HG03558 (cell line): ENCODE data around the gene HOXA2.

Source experiments
- ATAC-seq: cut with Tn5 transposase; IDR thresholded peaks from one replicate; pipeline ENCODE4 v1.9.1; 2021; ENCODE audit warnings: moderate number of reproducible peaks; ENCODE audit not compliant: unreplicated experiment; ENCODE audit errors: extremely low read depth

Gene HOXA2

DNA sequence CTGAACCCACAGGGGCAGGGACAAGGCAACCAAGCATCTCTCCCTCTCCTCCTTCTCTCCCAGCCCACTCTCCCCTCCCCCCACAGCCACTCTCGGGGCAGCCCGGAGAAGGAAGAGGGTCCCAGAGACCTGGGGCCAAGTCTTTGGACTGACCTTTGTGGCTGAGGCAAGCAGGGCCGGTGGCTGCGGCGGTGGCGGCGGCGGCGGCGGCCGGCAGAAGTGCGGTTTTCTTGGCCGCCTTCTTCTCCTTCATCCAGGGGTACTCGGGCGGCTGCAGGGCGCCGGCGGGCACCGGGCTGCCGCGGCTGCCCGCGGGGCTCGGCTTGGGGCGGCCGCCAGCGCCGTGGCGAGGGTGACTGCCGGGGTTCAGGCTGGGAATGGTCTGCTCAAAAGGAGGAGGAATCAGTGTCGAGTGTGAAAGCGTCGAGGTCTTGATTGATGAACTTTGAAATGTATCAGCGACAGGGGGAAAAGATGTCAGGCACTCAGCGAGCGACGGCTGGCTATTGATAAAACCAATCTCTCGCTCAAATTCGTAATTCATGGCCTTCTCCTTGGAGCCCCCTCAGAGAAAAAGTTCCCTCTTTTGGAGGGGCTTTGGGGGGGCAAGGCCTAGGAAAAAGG, 414 bp downstream of the HOXA2 start:
- ATAC-seq: no peak

DNA sequence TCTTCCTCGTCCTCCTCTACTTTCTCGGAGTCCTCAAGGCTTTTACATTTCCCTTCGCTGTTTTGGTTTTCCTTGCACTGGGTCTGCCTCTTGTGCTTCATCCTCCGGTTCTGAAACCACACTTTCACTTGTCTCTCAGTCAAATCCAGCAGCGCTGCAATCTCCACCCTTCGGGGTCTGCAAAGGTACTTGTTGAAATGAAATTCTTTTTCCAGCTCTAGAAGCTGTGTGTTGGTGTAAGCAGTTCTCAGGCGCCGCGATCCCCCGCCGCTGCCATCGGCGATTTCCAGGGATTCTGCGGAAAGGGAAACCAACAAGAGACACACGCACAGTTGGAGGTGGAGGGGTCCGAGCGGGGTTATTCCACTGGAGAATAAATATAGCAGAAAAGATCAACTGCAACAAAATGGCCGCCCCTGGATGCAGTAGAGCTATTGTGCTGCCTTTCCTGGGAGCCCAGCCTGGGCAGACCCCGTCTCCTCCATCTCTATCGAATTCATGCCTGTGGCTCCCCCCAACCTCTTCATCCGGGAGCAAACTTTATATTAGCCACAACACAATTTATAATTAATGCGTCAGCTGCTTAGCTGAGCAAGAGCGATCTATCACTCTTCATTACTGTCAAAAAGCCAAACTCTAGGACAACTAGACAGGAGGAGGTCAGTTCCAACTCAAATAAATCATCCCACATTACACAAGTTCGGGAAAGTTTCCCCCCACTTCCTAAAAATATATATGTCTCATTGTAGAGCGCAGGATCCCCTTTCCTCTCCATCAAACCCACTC, 1.1 kb downstream of the HOXA2 start:
- no peak for ATAC-seq

DNA sequence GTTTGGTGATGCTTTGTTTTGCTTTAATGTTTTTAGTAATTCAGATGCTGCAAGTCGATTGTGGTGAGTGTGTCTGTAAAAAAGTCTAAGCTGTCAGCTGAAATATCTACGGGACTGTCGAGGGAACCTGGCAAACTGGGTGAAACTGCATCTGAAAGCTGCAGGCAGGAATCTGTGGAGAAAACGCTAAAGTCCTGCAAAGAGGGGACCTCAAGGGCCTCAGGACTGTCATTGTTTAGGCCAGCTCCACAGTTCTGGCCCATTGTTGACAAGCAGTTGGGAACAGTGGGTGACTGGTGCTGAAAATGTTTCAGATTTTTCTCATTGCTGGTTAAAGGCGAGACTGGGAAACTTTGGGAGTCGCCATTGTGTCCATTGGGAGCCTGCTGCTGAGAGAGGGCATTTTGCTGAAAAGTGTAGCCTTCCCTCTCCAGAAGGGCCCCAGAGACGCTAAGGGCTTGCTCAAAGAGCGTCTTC, 1.8 kb downstream of the HOXA2 start:
- ATAC-seq: no peak

DNA sequence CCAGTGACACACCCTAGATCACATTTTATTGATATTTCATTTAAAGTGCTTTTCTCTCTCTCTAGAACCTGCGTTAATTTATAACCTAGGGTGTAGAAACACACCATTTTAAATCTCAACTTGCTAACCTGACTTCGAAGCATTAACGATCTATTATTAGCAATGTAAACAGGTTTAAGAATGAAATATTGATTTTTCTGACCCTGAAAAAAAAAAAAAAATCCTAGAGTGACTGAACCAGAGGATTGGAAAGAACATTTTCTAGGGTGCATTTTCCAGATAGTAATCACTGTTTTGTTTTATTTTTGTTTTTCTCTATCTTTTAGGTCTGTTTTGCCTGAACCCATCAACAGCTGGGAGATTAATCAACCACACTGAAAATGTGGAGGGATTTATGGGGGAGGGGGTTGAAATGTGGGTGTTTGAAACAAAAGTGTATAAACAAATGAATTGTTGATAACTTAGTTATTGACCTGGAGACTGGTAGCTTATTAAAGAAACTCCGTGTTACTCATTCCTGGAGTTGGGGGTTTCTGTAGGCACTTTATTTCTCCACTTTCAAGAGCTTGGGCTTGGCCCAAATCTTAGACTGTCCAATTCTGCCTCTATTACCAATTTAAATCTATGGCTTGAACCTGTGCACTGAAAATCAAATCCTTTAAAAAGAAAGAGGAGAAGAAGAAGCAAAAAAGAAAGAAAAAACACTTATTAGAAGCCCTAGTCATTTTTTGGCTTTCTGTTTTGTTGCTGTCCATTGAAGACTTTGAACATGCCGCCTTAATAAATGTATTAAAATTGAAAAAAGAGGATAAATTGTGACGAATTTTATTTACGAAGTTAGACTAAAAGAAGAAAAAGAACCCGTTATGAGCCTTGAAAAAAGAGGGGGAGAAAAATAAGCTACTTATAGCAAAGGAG, 2.8 kb downstream of the HOXA2 start:
- no peak for ATAC-seq

DNA sequence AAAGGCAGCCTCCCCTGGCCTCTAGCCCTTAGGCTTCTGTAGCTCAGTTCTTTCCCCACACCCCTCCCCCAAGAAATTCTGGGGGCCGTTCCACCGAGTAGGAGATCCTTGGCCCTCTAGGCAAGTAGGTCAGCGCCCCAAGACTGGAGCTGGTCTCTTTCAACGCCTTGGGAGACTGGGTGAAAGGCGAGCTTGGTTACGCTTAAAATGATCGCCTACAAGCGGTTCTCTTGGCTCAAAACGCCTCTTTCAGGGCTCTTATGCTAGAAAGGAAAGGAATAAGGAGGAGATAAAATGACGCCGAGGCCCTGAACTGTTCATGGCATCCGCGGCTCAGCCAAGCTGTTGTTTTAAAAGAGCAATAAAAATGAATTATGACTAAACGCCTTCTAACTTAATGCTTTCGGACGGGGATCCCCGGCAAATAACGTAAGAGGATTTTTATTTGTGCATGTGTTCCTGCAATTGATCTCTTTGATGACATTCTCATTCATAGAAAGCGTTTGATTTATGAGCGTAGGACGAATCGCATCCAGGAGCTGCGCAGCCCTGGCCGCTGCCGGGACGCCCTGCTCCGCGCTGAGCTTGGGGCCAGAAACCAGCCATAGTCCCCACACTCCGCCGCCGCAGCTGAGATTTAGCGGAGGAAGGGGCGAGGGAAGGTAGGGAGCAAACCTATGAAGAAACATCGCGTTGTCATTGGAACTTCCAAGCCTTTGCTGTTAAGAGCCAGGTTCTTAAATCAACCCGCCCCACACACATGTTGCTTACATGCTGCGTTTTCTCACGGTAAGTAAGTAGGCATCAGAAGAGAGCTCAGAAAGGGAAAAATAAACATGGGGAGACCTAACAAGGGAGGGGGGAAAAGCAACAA, 3.7 kb downstream of the HOXA2 start:
- no peak for ATAC-seq

DNA sequence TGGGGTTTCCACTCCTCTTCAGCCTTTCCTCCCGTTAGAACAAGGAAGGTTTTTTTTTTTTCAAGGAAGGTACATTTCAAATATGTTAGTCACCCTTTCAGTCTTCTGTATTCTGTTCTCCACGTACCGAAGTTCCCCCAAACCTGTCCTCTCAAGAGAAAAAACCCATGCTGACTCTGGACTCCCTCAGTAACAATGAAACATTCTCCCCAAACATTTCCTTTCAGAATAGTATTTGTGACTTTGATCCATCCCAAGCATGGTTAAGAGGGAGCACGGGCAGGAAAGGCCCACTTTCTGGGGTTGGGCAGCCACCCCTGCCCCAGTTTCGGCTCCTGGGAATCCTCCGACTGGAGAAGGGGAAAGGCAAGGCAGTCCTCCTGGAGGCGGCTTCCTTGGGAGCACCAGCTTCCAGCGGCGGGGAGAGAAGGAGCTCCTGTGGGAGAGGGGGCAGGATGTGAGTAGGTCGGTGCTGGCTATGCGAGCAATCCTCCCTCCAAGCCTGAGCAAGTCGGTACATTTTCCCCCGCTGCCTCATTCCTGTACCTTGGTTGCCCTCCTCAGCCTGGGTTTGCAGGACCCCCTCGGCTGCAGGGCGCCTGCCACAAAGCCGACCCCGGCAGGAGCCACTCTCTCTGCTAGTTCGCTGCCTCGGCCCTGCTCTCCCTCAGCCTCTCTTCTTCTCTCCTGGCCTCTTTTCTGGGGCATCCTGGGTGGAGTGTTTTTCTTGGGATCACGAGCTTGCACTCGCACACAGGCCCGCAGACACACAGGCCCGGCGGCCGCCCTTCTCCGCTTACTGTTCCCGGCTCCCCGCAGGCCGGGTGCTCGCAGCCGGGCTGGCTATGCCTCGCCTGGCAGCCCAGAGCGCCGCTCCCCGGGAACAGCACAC, 4.6 kb downstream of the HOXA2 start:
- ATAC-seq: no peak

DNA sequence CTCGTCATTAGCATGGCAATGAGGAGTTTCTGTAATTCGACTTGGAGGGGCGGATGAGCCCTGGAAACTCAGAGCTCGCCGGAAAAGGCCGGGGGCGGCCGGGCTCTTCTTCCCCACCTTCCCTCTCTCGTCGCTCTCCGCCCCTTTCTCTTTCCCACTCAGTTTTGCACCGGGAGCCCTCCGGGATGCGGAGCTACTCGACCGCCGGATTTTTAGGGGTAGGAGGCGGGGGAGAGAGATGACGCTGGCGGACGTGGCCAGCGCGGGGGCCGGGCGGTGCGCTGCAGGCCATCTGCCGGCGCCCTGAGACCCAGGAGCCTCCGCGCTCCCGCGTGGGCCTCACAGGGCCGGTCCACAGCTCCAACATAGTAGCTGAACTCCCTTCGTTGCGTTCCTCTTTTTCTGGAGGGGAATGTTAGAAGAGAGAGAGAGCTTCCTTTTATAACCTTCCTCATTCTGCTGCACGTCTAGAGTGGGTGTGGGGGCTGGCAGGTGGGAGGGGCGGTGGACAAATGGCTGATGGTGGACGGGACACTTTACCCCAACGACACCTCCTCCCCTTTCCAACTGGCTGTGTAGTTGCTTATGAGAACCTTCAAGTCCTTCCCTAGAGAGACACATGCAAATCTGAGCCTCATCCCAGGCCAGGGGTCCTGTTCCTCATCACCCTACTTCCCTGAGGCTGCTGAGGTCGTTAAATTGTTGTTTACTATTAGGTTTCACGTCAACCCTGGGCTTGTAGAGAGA, 5.5 kb downstream of the HOXA2 start:
- no peak for ATAC-seq

DNA sequence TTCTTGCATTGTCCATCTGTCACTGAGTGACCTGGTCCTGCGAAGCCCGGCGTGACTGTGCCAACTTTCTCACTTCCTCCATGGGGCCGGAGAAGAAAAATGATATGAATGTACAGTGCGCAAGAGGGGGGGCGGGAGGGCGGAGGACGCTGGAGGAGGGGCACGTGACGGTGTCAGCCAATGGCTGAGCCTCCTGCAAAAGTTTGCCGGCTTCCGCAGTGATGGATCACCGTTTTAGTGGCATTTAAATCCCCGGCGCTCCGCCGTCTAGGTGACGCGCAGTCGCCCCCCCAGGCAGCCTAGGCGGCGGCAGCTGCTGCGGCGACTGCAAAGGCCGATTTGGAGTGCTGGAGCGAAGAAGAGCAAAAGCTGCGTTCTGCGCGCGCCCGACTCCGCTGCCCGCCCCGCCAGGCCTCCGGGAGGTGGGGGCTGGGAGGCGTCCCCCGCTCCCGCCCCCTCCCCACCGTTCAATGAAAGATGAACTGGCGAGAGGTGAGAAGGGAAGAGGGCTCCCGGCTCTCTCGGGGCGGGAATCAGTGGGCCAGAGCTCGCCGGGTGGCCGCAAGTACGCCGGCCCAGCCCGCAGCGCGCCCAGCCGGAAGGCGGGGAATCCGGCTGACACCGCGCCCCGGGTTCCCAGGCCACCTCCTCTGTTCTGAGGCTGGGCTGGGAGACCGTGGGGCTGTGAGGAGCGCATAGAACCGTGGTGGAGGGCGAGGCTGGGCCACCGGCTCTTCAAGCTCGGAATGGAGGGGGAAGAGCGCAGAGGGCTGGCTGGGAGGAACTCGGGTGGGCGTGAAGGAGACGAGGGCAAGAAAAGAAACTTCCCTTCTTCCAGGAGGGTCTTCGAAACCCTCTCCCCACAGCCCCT, 6.4 kb downstream of the HOXA2 start, which contains the start of gene HOXA1:
Gene HOXA1, minus strand, starts transcription at position 104 of the 871 bp plus-strand sequence. Its CDS starts 88 bp downstream, at position 16.
- ATAC-seq: no peak

DNA sequence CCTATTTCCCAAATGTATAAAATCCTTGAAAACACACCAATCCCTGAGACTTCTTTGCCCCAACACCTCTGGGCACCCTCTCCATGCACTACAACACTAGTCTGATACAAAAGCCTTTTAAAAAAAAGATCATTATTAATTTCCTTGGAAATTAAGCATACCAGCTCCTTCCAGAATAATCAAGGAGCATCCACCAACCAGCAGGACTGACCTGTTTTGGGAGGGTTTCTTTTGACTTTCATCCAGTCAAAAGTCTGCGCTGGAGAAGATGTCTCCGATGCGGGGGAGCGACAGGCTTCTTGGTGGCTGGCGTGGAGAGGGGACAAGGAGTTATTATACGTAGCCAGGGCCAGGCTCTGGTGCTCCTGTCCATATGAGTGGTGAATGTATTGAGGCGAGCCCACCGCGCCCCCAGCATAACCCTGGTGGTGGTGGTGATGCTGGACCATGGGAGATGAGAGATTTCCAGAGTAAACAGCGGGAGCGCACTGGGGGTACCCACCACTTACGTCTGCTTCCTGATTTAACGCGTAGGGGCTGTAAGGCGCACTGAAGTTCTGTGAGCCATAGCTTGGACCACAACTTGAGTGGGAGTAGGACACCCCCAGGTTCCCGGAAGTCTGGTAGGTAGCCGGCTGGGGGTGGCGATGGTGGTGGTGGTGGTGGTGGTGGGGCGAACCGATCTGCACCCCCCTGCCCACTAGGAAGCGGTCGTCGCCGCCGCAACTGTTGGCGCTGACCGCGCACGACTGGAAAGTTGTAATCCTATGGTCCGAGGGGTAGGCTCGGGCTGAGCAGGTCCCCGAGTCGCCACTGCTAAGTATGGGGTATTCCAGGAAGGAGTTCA, 7.2 kb downstream of the HOXA2 start:
- no peak for ATAC-seq

DNA sequence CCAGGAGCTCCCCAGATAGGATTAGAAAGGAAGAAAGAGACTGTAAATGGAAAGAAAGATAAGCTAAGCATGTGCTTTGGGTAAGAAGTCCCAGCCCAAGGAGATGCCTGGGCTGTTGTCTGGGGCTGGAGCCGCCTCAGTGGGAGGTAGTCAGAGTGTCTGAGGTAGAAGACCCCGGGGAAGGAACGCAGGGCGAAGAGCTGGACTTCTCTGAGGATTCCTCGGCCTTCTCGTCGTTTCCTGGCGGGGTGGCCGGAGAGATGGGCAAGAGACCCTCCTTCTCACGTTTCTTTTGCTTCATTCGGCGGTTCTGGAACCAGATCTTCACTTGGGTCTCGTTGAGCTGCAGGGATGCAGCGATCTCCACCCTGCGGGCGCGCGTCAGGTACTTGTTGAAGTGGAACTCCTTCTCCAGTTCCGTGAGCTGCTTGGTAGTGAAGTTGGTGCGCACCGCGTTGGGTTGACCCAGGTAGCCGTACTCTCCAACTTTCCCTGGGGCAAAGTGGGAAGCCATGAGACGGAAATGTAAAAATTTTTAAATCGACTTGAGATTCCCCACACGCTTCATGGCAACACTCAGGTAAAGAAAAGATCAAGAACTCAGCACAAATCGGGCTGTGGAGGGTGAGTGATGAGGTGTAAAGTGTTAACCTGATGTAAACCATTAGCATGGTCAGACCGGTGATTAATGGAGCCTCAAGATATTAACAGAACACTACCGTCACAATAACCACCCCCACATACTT, 8.0 kb downstream of the HOXA2 start:
- no peak for ATAC-seq

DNA sequence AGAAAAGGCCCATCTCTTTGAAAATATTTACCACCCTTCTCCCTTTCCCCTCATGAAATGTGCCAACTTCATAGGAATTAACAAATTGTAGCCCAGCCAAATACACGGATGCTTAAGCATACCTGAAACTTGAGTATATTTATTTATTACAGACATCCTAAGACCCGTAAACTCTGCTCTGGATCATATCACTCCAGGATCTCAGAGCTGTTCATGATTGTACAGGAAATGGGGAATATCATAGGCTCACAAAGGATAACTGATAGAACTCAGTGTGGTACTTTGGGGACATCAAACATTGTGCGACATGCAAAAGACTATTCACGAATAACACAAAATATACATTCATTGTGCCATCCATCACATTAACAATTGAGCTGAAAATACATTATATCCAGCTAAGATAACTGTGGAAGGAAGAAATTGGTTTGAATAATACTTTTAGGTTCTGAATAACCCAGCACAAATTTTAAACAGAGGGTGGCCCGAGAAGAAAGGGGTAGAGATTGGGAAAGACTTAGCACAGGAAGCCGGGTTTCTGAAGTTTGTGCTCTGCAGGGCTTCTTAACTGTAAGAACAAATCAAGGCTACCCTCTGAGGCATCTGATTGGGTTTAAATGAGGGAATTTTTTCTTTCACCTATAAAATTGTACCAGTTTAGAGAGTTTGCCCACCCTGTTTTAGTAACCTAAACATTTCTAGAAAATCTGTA, 9.1 kb downstream of the HOXA2 start:
- ATAC-seq: no peak

DNA sequence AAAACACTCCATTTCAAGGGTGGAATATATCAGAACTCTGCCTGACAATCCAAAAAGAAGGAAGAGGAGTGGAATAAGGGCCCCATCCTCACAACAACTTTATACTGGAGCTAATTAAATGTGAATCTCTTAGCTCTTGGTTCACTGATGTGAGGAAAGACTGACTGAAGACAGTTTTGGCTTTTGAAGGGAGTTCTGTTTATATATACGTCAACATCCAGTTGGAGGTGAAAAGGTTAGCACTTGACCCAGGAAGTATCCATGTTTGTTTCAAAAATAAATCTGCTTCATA, 9.7 kb downstream of the HOXA2 start:
- ATAC-seq: no peak

DNA sequence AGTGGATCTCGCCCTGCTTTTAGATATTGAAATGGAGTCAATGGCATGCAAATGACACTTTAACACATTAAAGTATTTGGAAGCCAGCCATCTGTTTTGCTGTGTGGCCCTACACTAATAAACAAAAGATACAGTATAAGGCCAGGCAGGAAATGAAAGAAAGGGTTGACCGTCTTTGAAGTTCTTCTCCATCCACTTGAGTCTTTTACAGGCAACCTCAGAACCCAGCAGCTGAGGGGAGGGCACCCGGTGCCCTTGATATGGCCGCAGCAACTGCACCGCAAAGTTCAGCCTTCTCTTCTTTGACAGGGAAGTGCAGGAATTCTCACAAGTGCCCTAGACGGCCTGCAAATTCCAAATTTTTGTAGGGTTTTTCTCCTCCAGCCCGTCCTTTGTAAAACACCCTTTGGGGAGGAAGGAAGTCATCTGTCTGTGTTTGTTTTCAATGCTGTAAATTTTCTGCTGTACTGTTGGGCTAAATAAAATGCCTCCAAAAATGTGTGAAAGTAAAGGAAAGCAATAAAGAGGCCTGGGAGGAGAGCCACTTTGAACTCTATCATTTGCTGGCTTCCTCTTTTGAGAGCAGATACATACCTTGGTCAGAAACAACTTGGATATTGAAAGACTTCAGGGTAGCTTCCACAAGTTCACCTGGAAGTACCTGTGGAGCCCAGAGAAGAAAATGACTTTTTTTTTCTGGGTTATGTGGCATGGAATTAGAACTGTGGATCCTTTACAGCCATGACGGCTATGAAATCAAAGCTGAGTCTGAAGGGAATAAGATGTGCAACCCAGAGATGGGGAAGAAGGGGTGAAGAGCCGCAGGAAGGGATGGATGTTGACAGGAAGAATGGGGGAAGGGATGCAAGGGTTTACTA, 10.3 kb downstream of the HOXA2 start:
- ATAC-seq: no peak

DNA sequence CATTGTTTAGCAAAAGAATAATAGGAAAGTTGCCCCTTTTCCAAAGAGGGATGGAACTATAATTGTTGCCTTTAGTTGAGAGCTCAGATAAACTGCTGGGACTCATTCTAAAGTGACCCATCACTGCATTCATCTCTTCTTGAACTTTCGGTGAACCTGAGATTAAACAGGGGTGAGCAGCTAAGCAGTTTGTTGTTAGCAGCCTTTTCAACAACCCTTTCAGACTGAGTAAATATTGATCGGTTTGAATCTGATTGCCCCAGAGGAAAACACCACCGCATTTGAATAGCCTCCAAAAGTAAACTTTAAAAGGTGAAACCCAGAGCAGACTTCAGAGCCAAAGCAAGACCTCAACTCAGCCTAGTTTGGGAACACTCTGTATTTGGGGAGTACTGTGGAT, 11.4 kb downstream of the HOXA2 start:
- no peak for ATAC-seq
